ENCODE measurements around the gene MEF2C.
"Not testable (repeated sequence)": the region's sequence is repeated elsewhere in the genome, so short reads cannot be mapped to it uniquely, and the experiment has no call there.

MEF2C gene

DNA sequence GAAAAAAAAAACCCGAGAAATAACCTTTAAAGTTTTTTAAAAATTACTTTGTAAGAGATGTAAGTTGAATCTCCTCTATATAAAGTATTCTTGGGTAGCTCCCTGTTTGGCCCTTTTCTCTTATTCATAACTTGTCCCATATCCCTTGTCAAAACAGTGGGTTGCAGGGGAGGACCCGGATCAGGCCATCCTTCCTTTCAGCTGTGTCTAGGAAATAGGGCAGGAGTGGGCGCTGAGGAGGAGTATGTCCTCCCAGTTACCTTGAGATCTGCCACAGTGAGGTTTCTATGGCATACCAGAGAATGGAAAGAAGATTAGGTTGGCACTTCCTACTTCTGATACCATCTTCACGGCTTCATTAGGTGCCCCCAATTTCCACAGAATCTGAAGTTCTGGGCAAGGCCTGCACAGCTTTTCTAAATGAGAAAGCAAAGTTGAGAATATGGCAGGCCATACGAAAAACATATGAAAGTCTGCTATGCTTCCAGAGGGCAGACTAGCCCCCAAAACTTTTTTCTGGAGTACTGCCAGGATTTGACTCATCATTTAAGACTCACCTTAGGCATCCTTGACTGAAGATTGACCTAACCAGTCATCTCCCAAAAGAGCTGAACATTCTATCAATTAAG lies 20.3 kb downstream of the MEF2C start:
- DNase-seq (ENCODE audit: low read depth, low spot score), result no peak

DNA sequence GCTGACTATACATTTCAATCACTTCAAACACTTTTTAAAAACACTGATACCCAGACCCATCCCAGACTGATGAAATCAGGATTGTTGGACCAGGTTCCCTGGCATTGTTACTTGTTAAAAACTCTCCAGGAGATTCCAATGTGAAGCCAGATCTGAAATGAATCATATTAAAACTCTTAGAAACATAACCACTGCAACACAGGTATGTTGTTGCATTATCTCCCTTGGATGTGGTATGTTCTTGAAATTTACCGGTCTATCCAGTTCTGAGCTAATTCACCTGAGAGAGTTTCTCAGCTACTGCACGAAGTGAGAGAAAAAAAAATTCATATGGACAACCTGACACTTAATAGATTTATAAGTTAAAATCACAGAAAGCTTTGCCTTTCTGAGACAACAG lies 21.8 kb downstream of the MEF2C start:
- no peak for DNase-seq (ENCODE audit: low read depth, low spot score)

DNA sequence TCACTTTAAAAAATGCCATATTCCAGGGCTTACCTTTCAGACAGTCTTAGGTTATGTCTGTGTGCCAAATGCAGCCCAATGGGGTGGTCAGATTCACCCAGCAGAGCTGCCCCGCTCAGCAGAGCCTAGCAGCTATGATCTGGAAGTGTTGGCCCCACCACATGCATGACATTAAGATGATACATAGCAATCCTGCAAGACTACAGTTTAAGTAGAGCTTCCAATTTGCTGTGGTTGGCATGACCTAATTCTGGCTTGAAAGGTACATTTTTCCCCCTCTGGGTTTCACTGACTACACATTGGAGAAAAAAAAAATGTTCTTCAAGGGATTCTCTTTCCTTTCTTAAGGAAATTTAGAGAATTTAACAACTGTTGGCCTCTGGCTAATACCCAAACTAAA lies 22.5 kb downstream of the MEF2C start:
- no peak for DNase-seq (ENCODE audit: low read depth, low spot score)

DNA sequence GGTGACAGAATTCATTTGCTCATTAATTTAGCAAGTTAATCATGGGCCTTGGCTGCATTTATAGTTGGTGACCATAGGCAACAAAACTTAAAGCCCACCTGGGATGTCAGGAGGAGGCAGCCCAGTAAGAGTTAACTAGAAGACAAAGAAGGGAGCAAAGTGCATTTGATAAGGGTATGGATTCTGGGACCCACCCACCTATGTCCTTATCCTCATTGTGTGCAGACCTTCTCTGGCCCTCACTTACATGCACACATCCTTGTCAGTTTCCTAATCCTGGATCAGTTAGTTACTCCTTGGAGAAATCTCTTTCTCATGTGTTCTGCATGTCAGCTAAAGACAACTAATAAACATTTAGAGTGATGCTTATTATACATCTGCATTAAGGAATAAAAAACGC lies 24.6 kb downstream of the MEF2C start:
- DNase-seq (ENCODE audit: low read depth, low spot score), result no peak

DNA sequence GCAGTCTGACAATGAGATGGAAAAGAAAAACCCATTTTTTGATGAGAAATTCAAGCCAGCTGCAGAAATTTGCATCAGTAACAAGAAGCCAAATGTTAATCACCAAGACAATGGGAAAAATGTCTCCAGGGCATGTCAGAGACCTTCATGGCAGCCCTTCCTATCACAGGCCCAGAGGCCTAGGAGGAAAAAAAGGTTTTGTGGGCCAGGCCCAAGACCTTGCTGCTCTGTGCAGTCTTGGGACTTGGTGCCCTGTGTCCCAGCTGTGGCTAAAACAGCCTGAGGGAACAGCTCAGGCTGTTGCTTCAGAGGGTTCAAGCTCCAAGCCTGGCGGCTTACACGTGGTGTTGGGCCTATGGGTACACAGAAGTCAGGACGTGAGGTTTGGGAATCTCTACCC lies 26.6 kb downstream of the MEF2C start:
- DNase-seq (ENCODE audit: low read depth, low spot score), result not testable (repeated sequence)

DNA sequence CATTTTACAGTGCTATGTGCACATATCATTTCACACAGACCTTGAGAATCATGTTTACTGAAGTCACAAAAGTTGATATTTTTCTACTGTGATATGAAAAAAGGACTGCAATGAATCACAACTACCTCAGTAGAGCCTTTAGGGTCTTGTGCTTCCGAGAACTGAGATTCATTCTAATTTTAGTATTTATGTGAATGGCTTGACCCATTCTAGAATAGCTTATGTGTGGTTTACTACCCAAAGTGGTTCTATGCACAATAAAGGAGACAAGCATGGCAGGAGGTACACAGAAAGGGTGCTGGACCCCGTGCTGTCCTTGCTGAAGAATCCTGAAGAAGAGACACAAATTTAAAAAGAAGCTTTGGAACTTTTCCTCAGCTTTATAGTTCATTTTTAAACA lies 28.2 kb downstream of the MEF2C start:
- DNase-seq (ENCODE audit: low read depth, low spot score), result no peak

DNA sequence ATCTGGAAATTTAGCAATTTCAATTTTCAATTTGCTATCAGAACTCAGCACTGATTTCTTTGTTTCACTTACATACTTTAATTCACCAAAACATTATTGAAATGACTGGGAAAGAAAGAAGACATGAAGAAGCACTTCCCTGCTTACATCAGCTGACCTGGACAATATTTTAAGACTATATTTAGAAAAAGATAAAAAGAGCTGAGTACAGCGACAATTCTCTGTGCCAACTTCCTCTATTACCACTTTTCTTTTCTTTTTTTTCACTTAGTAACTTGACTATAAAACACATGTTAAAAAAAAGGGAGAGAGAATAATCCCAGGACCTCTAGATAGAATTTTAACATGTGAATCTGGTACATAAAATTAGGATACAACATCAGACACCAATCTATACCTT lies 35.6 kb downstream of the MEF2C start:
- DNase-seq (ENCODE audit: low read depth, low spot score), result no peak

DNA sequence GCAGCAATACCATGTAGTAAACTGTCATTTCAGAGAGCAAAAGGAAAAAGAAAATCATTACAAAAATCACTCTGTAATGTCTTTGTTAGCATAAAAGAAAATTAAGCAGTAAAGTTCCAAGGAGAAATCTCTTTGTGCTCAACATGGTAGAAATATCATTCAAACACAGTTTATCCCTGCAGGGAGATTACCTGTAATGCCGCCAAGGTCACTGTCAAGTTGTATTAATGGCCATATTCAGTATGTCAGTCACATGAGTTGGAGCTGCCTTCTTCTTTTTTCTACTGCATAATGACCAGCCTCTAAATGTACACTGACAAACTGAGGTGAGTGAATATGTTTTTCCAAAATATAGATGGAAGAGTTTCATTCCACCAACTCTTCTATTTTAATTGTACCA lies 36.5 kb downstream of the MEF2C start:
- DNase-seq (ENCODE audit: low read depth, low spot score), result no peak

DNA sequence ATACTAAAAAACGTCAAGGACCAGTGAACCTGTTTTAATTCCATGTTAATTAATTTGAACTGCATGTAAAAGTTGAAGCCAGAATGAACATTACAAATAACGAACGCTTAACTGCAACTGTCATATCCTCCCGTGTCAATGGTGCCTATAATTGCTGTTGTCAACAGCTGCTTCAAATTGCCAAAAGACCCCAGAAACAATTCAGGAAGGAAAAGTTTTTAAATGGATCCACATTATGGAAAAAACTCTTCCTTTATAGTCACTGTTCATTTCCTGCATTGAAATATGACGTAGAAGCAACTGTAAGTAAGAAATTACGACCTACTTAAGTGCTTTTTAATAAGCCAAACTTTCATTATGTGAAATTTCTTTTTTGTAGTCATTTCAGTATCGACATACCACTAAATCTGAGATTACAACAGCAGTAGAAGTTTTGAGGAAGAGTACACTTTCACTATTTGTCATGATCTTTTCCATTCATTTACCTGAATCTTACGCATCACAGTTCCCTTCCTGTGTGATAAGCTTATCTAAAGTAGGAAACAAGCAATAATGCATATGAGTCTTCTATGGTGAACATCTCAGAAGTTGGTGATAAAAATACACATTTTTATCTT lies 37.8 kb downstream of the MEF2C start:
- DNase-seq (ENCODE audit: low read depth, low spot score), result no peak

DNA sequence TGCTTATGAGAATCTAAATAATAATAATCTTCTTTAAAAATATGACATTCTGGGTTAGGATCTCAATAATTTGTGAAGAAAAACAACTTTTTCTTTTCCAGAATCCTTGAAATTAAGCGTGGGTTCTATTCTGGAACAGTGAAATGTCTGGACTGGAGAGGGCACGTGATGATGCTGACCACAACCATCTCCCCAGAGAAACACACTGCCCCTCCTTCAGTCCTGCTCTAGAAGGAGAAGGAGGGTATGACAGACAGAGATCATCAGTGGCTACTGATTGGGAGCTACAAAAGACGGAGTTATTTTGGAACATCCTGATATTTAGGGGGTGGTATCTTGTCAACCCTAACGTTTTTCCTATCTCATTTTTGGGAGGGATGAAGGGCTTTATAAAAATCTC lies 40.2 kb downstream of the MEF2C start:
- DNase-seq (ENCODE audit: low read depth, low spot score), result no peak

DNA sequence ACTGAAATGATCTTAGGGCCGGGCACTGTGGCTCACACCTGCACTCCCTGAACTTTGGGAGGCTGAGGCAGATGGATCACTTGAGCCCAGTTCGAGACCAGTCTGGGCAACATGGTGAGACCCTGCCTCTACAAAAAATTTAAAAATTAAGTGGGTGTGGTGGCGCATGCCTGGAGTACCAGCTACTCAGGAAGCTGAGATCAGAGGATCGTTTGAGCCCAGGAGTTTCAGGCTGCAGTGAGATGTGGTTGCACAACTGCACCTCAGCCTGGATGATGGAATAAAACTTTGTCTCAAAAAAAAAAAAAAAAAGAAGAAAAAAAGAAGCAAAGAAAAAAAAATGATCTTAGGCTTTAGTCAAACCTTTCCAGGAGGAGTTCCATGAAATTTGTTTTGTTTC lies 41.8 kb downstream of the MEF2C start:
- no peak for DNase-seq (ENCODE audit: low read depth, low spot score)

DNA sequence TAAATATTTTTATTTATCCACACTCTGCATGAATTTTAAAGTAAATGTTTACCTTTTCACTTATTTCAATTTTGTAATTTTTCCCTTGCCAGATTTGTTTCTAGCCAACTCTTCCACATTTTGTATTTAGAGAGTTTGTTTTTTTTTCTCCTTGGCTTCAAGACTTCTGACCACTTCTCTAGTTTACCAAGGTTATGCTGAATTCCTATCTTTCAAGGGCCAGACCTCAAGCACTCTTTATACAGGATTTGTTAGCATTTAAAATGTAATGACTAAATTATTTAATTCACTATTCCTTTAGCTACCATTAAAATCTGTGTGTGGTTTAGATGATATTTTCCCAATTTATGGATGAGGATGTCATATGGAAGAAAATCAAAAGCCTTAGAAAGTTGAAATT lies 42.5 kb downstream of the MEF2C start:
- DNase-seq (ENCODE audit: low read depth, low spot score), result no peak

DNA sequence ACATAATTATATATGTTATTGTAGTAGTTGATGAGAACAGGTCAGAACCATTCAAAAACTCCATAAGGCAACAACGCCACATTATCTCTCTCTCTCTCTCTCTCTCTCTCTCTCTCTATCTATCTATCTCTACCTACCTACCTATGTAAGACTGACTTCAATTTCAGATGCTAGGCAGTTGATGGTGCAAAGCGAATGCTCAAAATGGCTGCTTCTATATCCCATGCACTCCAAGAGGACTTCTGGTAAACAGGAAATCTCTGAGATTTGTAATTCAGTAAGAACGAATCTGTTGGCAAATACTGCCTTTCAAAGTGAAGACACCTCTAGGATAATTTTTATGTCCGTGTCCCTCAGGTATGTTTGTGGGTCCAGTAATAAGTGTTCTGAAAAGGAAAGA lies 43.7 kb downstream of the MEF2C start:
- DNase-seq (ENCODE audit: low read depth, low spot score), result no peak

DNA sequence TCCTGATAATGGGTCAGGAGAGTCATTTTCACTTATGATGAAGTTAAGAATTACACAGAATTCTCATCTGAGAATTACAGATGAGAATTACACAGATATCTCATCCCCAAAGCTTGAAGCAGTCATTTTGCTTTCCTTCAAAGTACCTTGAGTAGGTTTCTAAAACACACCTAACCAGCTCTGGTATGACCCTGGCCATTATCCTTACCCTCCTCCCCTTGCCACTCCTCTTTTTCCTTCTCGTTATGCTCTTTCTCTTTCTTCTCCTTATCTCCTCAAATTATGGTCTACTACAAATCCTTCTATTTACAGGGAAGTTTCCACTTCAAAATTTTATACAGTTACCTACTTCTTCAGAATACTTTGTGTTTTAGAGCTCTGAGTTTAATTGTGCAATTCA lies 44.5 kb downstream of the MEF2C start:
- no peak for DNase-seq (ENCODE audit: low read depth, low spot score)

DNA sequence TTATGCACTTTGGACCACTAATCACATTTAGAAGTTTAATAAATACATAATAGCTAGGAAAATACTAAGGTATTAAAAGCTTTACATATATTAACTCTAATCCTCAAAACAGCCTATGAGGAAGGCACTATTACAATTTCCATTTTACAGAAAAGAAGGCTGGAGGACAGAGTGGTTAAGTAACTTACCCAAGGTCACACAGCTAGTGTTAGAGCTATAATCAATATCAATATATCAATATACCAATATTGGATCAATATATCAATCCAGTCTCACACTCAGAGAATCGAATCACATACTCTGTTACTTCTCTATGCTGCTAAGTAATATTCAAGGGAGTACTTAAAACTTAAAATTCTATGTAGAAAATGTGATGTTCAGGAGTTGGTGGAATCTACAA lies 45.2 kb downstream of the MEF2C start:
- DNase-seq (ENCODE audit: low read depth, low spot score), result no peak

DNA sequence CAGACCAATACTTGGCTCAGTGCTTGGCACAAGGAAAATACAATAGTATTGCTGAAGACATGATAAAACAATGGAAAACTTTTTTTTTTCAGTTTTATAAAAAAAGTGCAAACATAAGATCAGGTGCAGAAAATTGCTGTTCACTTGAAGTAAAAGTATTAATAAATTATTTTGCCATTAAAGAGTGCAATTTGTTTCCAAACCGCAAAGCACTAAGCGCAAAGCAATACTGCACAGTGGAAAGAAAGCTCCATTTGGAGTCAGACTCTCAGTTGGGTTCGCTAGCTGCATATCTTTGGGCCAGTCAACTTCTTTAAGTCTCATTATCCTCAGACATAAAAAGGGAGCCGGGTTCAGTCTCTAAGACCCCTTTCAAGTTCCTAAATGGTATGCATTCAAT lies 45.8 kb downstream of the MEF2C start:
- DNase-seq (ENCODE audit: low read depth, low spot score), result no peak

DNA sequence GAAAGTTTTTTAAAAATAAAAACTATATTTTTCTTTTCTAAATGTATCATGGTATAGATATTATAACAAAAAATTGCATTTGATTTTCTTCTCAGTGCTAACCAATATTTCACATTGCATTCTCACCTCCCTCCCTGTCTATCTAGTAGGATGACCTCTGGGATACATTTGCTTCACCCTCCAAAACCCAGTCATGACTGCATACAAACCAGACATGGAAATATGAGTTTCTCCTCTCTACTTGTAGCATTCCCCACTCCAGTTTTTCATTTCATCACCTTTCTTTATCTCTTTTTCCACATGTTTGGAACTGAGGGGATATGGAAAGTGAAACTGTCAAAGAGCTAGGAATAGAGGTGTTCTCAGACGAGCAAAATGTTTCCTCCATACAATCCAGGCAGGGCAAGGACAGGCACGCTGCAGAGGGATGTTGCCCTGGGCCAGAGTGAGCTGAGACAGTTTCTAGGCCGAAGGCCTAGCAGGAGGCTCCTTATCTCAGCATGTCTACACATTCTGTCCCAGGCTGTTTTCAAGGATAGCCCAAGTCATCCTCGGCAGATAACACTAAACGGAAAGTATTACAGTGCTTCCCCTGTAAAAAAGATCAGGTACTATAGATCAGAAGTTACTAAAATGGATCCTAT lies 46.7 kb downstream of the MEF2C start:
- DNase-seq (ENCODE audit: low read depth, low spot score), result no peak

DNA sequence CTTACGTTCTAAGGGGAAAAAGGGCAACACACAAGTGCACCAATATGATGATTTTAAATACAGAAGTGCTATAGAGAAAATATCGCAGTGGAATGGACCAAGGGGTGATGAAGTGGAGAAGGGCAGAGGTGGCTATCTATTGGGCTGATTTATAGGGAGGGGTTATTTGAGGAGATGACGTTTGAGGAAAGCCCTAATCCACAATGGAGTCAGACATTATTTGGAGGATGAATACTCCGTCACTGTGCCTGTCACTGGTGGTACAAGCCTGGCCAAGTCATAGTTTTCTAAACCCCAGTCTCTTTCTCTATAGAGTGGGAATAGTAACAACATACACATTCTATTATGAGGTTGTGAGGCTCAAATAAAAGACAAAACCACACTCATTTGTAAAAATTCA lies 48.5 kb downstream of the MEF2C start:
- DNase-seq (ENCODE audit: low read depth, low spot score), result no peak

DNA sequence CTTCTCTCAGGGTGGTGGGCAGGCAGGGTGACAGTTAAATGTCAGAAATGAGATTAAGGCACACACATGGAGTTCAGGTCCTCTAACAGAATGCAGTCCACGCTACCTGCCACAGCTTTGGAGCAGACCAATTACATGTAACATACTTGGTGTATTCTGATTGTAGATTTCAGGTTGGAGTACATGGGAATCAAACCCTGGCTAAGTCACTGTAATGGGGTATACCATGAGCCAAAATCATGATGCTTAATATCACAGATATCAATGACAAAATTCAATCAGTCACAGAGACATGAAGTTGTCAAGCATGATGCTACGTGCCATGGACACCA lies 48.9 kb downstream of the MEF2C start:
- DNase-seq (ENCODE audit: low read depth, low spot score), result no peak

DNA sequence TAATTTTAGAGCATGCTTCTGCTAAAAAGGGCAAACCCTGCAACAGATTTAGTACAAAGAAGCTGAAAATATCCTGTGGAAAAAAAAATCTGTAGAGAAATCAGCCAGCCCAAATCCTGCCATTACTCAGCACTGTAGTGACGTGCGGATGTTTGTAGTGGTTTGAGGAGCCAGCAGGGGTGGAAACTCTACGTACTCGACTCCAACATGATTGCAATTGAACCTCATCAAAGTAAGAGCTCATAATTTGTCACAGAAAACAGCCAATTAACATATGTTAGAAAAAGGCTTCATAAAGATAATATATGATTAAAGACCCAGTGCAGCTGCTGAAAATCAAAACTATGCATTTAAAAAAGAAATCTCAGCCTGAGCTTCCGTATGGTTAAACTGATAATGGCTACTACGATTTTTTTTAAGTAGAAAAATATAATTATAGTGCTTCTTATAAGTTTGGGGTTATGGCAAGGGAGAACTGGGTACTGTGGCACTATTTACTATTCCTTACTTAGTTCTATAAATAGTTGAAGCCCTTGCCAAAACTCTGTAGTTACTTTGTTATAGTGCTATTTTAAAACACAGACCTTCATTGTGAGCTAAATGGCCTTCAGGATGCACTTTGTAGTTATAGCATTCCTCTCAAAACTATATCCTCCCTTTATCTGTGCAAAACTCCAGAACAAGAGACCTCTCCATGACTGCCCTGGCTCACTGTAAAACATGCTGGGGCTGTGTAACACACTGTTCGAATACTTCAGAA lies 49.4 kb downstream of the MEF2C start:
- DNase-seq (ENCODE audit: low read depth, low spot score), result peak; percentile 45

DNA sequence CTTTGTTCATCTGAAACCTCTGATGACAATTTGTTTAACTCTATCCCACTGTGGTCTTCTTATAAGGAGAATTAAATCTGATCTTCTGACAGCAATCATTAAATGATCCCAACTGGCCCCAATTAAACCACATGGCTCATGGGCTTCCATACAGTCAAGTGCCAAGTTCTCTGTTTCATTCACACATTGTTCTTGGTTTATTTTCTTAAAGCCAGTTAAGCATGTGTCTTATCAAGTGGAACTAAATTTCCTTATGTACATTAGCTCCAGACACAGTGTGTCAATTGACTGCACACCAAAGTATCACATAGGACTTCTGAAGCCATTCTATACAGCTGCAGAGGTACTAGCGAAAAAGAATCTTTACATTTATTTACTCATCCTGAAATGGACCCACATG lies 51.2 kb downstream of the MEF2C start:
- no peak for DNase-seq (ENCODE audit: low read depth, low spot score)

DNA sequence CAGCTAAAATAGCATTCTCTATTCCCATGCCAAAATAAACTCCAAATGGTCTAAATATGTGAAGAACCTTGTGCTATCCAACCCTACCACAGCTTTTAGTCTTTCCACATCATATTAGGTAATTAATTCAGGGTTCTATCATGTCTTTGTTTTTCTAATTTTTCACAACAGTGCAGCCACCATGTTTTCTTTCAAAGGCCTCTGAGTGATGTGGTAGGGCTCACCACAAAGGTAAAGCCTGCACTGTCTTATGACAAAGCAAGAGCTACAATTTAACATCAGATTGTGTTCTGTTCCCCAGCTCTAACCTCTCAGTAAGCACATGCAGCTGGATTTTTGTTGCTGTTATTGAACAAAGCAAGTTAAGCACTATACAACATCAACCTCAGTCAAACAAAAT lies 52.4 kb downstream of the MEF2C start:
- no peak for DNase-seq (ENCODE audit: low read depth, low spot score)

DNA sequence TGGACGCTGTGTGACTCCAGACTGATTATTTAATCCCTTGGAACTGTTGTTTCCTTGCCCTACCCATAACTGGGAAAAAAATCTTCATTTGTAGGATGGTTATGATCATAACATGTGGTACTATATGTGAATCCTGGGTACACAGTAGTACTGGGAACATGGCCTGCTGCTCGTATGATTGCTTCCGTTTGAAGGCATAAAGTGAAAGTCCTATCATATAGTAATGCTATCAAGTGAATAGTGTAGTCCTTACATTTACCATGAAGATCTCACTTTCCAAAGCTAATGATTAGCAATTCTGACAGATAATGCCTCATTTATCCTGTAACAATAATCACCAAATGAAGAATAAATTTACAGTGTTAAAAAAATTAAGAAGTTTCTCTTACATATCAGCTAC lies 53.2 kb downstream of the MEF2C start:
- no peak for DNase-seq (ENCODE audit: low read depth, low spot score)

Data from smooth muscle cell of the brain vasculature (primary cell).